ENCODE data around the gene CHRDL1.

DNA sequence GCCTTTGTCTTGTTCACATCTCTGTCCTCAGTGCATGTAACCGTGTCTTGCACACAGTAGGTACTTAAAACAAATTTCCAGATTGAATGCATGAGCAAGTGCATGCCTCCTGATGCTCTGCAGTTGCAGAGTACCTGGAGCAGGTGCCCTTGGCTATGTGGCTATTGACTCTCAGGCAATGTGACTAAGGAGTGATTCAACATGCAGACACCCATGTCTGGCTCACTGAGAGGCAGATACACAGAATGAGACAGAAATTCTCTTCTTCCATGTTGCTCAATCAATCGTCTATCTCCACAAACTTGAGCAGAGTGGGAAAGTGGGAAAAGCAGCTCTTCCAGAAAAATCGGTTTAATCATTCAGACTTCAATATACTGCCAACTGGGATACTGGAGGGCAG is 111.0 kb downstream of the CHRDL1 start:
- TF ChIP-seq, protein P1, sequence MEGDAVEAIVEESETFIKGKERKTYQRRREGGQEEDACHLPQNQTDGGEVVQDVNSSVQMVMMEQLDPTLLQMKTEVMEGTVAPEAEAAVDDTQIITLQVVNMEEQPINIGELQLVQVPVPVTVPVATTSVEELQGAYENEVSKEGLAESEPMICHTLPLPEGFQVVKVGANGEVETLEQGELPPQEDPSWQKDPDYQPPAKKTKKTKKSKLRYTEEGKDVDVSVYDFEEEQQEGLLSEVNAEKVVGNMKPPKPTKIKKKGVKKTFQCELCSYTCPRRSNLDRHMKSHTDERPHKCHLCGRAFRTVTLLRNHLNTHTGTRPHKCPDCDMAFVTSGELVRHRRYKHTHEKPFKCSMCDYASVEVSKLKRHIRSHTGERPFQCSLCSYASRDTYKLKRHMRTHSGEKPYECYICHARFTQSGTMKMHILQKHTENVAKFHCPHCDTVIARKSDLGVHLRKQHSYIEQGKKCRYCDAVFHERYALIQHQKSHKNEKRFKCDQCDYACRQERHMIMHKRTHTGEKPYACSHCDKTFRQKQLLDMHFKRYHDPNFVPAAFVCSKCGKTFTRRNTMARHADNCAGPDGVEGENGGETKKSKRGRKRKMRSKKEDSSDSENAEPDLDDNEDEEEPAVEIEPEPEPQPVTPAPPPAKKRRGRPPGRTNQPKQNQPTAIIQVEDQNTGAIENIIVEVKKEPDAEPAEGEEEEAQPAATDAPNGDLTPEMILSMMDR (conservative IDR thresholded peaks at IDR 0.05; ENCODE audit: low read length) = no peak
- no peak for TF ChIP-seq EZH2phosphoT487 (IDR thresholded peaks at IDR 0.05; ENCODE audit: borderline replicate concordance)

Measured in Loucy (cell line).